Muscle of leg (tissue), 11 donors: ENCODE measurements around the gene SDCBP2. TPM values are rescaled to one million over a fixed set of nuclear protein-coding genes. Genes with fewer than 3 reads are reported as not detected.

Source experiments
- DNase-seq: peaks from one replicate; pipeline ENCODE4 v3.0.0; 2013
- H3K27ac ChIP-seq: one replicate; pipeline ENCODE4 v1.5.1; 2013; ENCODE audit warnings: mild to moderate bottlenecking, low read length, control low read depth
- H3K27me3 ChIP-seq: one replicate; pipeline ENCODE4 v1.6.1; 2013; ENCODE audit warnings: low read length; ENCODE audit not compliant: control insufficient read depth, insufficient read depth
- H3K36me3 ChIP-seq: one replicate; pipeline ENCODE4 v1.6.1; 2013; ENCODE audit warnings: low read length; ENCODE audit not compliant: control insufficient read depth, insufficient read depth
- H3K4me1 ChIP-seq: one replicate; pipeline ENCODE4 v1.6.1; 2013; ENCODE audit warnings: low read length; ENCODE audit not compliant: control insufficient read depth, insufficient read depth
- H3K4me3 ChIP-seq: one replicate; pipeline ENCODE4 v1.5.1; 2013; ENCODE audit warnings: low read length, control low read depth
- H3K9me3 ChIP-seq: replicated peaks from 2 replicates; pipeline ENCODE4 v1.6.1; 2013; ENCODE audit warnings: low read depth, low read length; ENCODE audit not compliant: control insufficient read depth
- WGBS: methylation state at CpG from one replicate; pipeline ENCODE4 v1.1.5; 2013; ENCODE audit warnings: missing lambda C conversion rate; ENCODE audit not compliant: insufficient coverage; 5-methylcytosine and 5-hydroxymethylcytosine counted together
- polyA plus RNA-seq, 8 donors: library from polyadenylated mRNA; unstranded; fragments of 120-200 nt; gene quantifications; one replicate each; pipeline versions ENCODE4 v1.2.1 to v1.2.3, GENCODE V29; 2013; ENCODE audit warnings: inconsistent platforms in 1 of 8, low replicate concordance in 1 of 8; ENCODE audit not compliant: insufficient read length in 8 of 8, insufficient read depth in 1 of 8
- total RNA-seq: library from RNA; stranded (reverse); fragments of 120-200 nt; gene quantifications from one replicate; pipeline ENCODE4 v1.2.4, GENCODE V29; 2013

Gene SDCBP2
- total and polyA plus RNA-seq, 9 donors = 1.5 to 6.2 (median 1.8) TPM

DNA sequence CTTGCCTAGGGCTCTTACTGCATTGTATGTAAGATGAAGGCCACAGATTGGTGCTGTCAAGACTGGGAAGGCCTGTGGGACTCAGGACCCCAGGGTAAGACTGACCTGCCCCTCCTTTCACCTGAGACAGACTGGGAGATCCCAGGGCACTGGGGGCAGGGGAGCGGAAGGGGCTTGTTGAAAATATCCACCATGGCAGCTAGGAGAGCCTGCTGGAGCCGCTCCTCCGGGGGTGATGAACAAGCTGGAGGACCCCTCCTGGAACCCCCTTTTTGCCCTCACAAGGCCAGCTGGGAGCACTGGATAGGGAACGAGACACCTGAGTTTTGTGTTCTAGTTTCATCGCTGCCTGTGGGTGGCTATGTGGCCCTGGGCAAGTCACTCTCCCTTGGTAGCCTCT lies 9.2 kb upstream of the SDCBP2 start:
- Histone ChIP-seq H3K4me3 (no peak overlapping the region), H3K27me3 (no peaks in the 10 kb centered on the region), H3K36me3 (peaks cover 13% of the 10 kb centered on the region), H3K27ac (peak overlapping the region; percentile 65), H3K9me3 (no peaks in the 10 kb centered on the region), H3K4me1 (peaks cover 11% of the 10 kb centered on the region)
- no peak for DNase-seq
- WGBS = 100% methylated on average over 3 of the region's 5 CpGs

DNA sequence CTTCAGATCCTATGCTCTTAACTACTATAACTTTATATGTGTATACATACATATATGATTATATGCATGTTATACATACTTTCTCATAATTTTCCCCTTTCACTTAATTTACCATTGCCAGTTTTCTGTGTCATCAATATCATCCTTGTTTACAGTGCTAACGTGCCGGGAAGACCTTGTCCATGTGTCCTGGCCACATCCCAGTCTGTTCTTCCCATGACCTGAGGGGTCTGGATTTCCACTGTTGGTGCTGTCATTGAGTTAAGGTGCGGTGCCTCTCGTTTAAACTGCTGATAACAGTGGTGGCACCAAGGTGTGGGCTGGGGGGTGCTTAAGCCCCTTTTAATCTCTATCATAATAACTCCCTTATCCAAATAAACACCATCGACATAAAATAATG lies 8.5 kb upstream of the SDCBP2 start:
- DNase-seq = no peak
- Histone ChIP-seq H3K27ac (peak overlapping the region; percentile 65), H3K9me3 (no peaks in the 10 kb centered on the region), H3K36me3 (peaks cover 18% of the 10 kb centered on the region), H3K27me3 (no peaks in the 10 kb centered on the region), H3K4me1 (peaks cover 10% of the 10 kb centered on the region), H3K4me3 (no peak overlapping the region)
- WGBS = no CpG with 5 or more reads among the region's 5 CpGs

DNA sequence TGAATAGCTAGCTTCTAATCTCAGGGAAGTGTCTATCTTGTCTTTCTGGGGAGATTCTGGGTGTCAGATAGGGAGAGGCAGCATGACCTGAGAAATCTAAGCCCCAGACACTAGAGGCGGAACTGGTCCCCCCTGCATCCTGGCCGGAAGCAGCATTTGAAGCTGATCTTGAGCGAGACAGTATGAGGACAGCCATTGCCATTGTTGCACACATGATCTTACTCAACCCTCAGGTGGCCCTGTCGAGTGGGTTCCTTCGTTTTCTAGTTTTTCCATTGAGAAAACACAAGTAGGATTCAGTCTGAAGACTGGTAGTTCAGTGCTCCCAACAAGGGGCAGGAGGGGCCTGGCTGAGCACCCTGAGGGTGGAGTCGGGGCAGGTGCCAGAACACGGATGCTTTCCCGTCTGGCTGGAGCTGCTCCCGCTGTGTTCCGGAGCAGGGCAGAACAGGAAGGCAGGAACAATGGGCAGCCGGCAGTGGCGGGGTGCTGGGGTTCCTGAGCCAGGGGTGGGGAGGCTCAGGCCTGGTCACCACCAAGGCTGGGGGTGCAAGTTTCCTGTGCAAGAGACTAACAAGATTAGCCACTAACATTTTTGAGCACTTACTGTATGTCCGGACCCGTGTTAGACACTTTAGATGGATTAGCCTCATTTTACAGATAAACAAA lies 7.9 kb upstream of the SDCBP2 start:
- peak; percentile 48 for DNase-seq
- WGBS = 15% methylated on average over 6 of the region's 14 CpGs
- peaks cover 18% of the 10 kb centered on the region for H3K36me3 ChIP-seq
- no peaks in the 10 kb centered on the region for H3K27me3 ChIP-seq
- peaks cover 6% of the 10 kb centered on the region for H3K4me1 ChIP-seq
- no peaks in the 10 kb centered on the region for H3K9me3 ChIP-seq
- H3K27ac ChIP-seq = peak overlapping the region; percentile 65
- H3K4me3 ChIP-seq = no peak overlapping the region

DNA sequence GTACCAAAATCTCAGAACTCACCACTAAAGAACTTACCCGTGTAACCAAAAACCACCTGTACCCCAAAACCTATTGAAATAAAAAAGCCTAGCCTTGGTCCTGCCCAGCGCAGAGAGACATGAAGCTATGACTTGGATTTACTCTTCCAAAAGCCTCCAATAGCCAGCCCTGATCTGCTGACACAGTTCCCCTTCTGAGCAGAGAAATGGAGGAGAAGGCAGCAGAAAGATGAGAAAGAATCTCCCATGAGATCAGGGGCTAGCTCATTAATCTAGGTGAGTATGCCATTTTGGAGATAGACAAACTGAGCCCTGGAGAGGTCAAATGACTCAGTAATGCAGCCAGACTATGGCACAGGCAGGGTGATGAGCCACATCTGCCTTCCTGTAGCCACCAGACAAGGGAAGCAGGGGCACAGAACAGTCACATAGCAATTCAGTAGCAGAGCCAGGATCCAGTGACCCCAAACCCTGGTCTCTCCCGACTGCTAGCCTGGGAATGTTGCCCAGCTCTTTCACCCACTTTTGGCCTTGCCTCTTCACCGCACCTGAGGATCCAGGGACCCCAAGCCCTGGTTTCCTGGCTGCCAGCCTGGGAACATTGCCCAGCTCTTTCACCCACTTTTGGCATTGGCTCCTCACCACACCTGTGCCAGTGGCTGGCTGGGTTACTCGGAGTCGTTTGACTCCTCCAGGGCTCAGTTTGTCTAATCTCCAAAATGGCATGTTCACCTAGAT lies 7.2 kb upstream of the SDCBP2 start:
- H3K4me1 ChIP-seq = peaks cover 6% of the 10 kb centered on the region

DNA sequence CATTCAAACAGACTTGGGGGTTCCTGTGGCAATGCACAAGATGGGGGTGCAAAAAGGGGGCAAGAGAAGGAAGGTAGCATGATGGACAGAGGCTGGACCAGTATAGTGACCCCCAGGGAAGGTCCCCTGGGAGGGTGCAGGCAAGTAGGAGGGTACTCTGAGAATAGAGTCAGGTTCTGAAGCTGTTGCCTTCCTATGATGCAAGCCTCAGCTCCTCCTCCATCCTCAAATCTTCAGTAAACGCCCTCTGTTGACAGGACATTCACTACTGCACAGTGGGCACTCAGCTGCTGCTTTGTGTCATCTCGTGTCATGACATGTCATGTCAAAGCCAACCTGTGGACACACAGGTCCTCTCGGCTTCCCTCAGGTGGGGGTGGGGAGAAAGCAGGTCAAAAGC lies 5.8 kb upstream of the SDCBP2 start:
- Histone ChIP-seq H3K4me1 (peaks cover 6% of the 10 kb centered on the region), H3K27me3 (no peaks in the 10 kb centered on the region), H3K36me3 (peaks cover 21% of the 10 kb centered on the region), H3K9me3 (no peaks in the 10 kb centered on the region), H3K27ac (no peak overlapping the region), H3K4me3 (no peak overlapping the region)
- 70% methylated on average over 3 of the region's 3 CpGs for WGBS
- no peak for DNase-seq

More for the DNA sequence above, 7.2 kb upstream of the SDCBP2 start:
- no peaks in the 10 kb centered on the region for H3K9me3 ChIP-seq
- H3K27ac ChIP-seq = peak overlapping the region; percentile 49
- H3K36me3 ChIP-seq = peaks cover 18% of the 10 kb centered on the region
- 67% methylated on average over 2 of the region's 6 CpGs for WGBS
- no peak for DNase-seq
- H3K27me3 ChIP-seq = no peaks in the 10 kb centered on the region
- H3K4me3 ChIP-seq = no peak overlapping the region

DNA sequence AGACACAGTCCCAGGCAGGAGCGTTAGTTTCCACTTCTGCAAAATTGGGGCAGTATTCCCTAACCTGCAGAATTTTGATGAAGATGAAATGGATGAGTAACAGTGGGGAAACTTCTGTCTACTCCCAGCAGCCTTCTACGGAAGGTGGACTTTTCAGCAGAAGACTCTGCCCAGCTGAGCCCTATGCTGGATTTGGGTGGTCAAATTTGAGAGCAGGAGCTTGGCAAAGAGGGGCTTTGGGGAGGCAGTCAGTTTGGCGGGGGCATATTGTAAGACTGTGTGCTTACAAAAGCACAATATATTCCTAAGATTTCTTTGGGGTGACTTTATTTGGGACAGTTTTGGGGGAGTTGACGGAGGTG lies 5.4 kb upstream of the SDCBP2 start:
- no peak overlapping the region for H3K27ac ChIP-seq
- H3K9me3 ChIP-seq = no peaks in the 10 kb centered on the region
- no peak overlapping the region for H3K4me3 ChIP-seq
- peaks cover 6% of the 10 kb centered on the region for H3K4me1 ChIP-seq
- H3K27me3 ChIP-seq = no peaks in the 10 kb centered on the region
- WGBS = 92% methylated on average over 2 of the region's 4 CpGs
- peaks cover 21% of the 10 kb centered on the region for H3K36me3 ChIP-seq
- no peak for DNase-seq

DNA sequence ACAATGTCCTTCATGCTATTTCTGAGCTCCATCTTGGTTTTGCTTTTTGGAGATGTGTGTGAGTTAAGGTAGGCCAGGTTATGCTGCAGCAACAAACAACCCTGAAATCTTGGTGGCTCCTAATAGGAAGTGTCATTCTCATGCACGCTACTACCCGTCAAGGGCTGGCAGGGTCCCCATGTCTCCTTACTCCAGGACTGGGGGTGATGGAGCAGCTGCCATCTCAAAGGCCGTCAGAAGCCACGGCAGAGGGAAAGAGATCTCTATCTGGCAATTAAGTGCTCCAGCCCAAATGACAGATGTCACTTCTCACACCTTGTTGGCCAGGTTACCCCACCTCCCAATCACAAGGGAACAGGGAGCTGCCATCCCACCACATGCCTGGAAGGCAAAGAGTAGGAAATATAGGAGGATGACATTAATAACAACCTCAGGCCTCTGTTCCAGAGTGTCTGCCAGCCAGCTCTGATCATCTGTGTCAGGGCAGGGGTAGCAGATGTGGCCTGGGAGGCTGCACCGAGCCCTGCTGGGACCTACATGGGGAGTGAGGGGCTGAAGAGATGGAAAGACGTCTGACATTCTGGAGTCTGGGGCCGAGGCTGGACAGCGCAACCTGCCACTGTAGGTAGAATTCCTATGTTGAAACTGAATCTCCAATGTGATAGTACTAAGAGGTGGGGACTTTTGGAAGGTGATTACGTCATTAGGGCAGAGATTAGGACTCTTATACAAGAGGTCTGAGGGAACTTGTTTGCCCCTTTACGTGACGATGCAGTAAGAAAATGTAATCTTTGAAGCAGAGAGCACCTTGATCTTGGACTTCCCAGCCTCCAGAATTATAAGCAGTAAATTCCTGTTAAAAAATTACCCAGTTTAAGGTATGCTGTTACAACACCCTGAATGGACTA lies 4.8 kb upstream of the SDCBP2 start:
- Histone ChIP-seq H3K27me3 (no peaks in the 10 kb centered on the region), H3K36me3 (peaks cover 22% of the 10 kb centered on the region), H3K27ac (no peak overlapping the region), H3K4me1 (peaks cover 11% of the 10 kb centered on the region), H3K4me3 (no peak overlapping the region), H3K9me3 (no peaks in the 10 kb centered on the region)
- no peak for DNase-seq
- WGBS = 90% methylated on average over 5 of the region's 11 CpGs

DNA sequence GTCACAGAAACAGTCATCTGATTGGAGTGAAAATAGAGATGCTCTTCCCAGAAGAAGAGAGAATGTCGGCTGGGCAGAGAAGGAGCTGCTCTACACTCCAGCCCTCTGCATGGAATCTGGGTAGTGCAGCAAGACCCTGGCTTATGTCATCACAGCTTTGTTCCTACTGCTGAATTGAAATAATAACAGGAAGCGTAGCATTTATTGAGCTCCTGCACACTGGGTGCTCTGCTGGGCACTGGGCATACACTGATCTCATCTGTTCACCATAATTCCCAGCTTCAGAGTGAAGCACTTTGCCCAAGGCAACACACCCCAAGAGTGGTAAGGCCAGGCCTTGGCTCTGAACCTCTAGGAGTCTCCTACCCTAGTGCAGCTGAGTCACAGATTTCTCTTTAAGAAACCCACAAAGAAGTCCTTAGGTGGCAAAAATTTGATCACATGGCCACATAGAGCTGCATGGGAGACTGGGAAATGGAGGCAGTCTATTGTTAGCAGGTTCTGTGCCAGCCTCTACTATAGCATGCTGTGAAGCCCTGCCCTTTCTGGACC lies 3.9 kb upstream of the SDCBP2 start:
- WGBS = 93% methylated on average over 2 of the region's 2 CpGs
- Histone ChIP-seq H3K4me3 (no peak overlapping the region), H3K9me3 (no peaks in the 10 kb centered on the region), H3K36me3 (peaks cover 23% of the 10 kb centered on the region), H3K27me3 (no peaks in the 10 kb centered on the region), H3K4me1 (peaks cover 14% of the 10 kb centered on the region), H3K27ac (peak overlapping the region; percentile 35)
- DNase-seq = no peak

DNA sequence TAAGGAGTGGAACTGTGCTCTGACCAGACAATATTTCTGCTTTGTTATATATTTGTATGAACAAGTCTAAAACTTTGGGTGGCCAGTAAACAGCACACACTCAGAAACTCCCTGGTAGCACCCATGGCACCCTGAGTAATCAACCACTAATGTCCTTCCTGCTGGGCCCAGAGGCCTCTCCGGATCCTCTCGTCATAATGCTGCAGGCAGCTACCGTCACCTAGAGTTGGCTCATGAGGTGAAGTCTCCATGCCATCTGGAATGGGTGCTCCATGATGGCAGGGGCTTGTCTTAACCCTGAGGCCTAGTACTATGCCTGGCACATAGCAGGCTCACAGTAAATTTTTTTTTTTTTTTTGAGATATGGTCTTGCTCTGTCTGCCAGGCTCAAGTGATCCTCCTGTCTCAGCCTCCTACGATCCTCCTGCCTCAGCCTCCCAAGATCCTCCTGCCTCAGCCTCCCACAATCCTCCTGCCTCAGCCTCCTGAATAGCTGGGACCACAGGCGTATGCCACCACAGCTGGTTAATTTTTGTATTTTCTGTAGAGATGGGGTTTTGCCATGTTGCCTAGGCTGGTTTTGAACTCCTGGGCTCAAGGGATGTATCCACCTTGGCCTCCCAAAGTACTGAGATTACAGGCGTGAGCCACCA lies 3.0 kb upstream of the SDCBP2 start:
- 95% methylated on average over 3 of the region's 6 CpGs for WGBS
- no peak for DNase-seq
- Histone ChIP-seq H3K27me3 (no peaks in the 10 kb centered on the region), H3K4me3 (no peak overlapping the region), H3K27ac (no peak overlapping the region), H3K9me3 (no peaks in the 10 kb centered on the region), H3K36me3 (peaks cover 23% of the 10 kb centered on the region), H3K4me1 (peaks cover 13% of the 10 kb centered on the region)
